Measurements from ENCODE around the gene MCTP1.

DNA sequence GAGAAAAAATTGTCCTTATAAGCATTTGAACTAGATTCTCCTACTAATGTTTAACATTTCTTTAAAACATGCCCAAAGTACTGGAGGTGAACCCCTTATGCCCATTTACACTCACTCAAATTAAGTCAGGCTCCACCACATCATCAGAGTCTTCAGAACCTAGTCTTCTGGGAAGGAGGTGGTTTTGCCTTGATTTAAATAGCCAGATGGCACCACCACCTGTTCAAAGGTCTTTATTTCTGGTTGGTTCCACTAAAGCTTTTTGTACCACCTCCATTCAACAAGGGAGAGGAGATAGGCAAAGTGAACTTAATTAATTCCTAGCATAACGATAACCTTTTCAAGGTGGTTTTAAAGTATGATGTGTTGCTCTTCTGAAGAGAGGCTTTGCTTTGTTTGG lies 476.9 kb downstream of the MCTP1 start:
- TF ChIP-seq CTCF (conservative IDR thresholded peaks at IDR 0.05) (no peak), ZFX (IDR thresholded peaks at IDR 0.05) (no peak)
